Spleen (tissue), 7 donors: ENCODE measurements around the gene CUL9.

Experiments
- CTCF ChIP-seq, 11 experiments: fragments of 200-600 bp in 7 of 11; fragments of 450-650 bp in 4 of 11; sonication (generic) in 4 of 11; IDR thresholded peaks in 8 of 11; conservative IDR thresholded peaks in 3 of 11; 1 replicate in 7 of 11; 2 replicates in 4 of 11; pipeline versions ENCODE4 v1.4.0 to v1.8.0; 2016 to 2021; ENCODE audit warnings: antibody characterized with exemption in 11 of 11, inconsistent platforms in 4 of 11, mild to moderate bottlenecking in 1 of 11
- POLR2A ChIP-seq, 3 donors: fragments of 450-650 bp; IDR thresholded peaks; one replicate each; pipeline ENCODE4 v1.5.1; 2017; ENCODE audit warnings: antibody characterized with exemption in 3 of 3, mild to moderate bottlenecking in 1 of 3
- POLR2AphosphoS5 ChIP-seq, 3 donors: sonication (generic); formaldehyde crosslinking; IDR thresholded peaks; one replicate each; pipeline ENCODE4 v1.5.1; 2017; ENCODE audit warnings: antibody characterized with exemption in 3 of 3
- donor health status: DM: no; HTN: no; CAD: no; lungs with moderate emphysema.
- donor health status: DM: no; HTN: no; CAD: no.
- donor health status: DM: no; HTN: no; CAD: no.

GRCh38 chr6:43183441-43183840, 1.4 kb downstream of the CUL9 start:
- no peak for TF ChIP-seq CTCF (IDR thresholded peaks at IDR 0.05 in 8 of 11, conservative IDR thresholded peaks at IDR 0.05 in 3 of 11)
- no peak for TF ChIP-seq POLR2A (IDR thresholded peaks at IDR 0.05)
- no peak for TF ChIP-seq POLR2AphosphoS5 (IDR thresholded peaks at IDR 0.05)
